GM18508 (cell line): ENCODE measurements around the gene HTR3D.
"Not testable (repeated sequence)": the region's sequence is repeated elsewhere in the genome, so short reads cannot be mapped to it uniquely, and the experiment has no call there.

Source experiments
- ATAC-seq: cut with Tn5 transposase; IDR thresholded peaks from one replicate; pipeline ENCODE4 v1.9.1; 2021; ENCODE audit warnings: moderate number of reproducible peaks; ENCODE audit not compliant: insufficient read depth, unreplicated experiment

Gene HTR3D

GRCh38 chr3:184062637-184063036 lies 31.1 kb downstream of the HTR3D start:
- no peak for ATAC-seq

GRCh38 chr3:184066211-184066610 lies 34.7 kb downstream of the HTR3D start:
- no peak for ATAC-seq

GRCh38 chr3:184067573-184068055 lies 36.1 kb downstream of the HTR3D start:
- no peak for ATAC-seq

- ATAC-seq = no peak
Measured at GRCh38 chr3:184068344-184068743, 36.8 kb downstream of the HTR3D start.

GRCh38 chr3:184071142-184071541 lies 39.6 kb downstream of the HTR3D start:
- ATAC-seq = not testable (repeated sequence)

- ATAC-seq = no peak
Measured at GRCh38 chr3:184073621-184074020, 42.1 kb downstream of the HTR3D start.

GRCh38 chr3:184075901-184076300 lies 44.4 kb downstream of the HTR3D start:
- no peak for ATAC-seq

GRCh38 chr3:184077881-184078280 lies 46.3 kb downstream of the HTR3D start:
- ATAC-seq = no peak

GRCh38 chr3:184078851-184079250 lies 47.3 kb downstream of the HTR3D start:
- ATAC-seq = no peak

GRCh38 chr3:184081116-184081830 lies 49.7 kb downstream of the HTR3D start:
- no peak for ATAC-seq

GRCh38 chr3:184082034-184082433 lies 50.5 kb downstream of the HTR3D start:
- no peak for ATAC-seq

- ATAC-seq = no peak
Measured at GRCh38 chr3:184082465-184082864, 50.9 kb downstream of the HTR3D start.

- ATAC-seq = no peak
Measured at GRCh38 chr3:184085389-184085852, 53.9 kb downstream of the HTR3D start.
